H4 (cell line): ENCODE results near the gene UBA6. TPM values are rescaled to one million over a fixed set of nuclear protein-coding genes. Genes with fewer than 3 reads are reported as not detected.
"Not testable (repeated sequence)": the region's sequence is repeated elsewhere in the genome, so short reads cannot be mapped to it uniquely, and the experiment has no call there.

ENCODE experiments used
- DNase-seq: peaks from one replicate; pipeline ENCODE4 v3.0.0-alpha.2; 2015; ENCODE audit warnings: low spot score
- total RNA-seq: library from RNA; depleted of rRNA; stranded (reverse); fragments of >200 nt; shearing (Covaris generic); gene quantifications from 2 replicates; pipeline ENCODE4 v1.2.3, GENCODE V29; 2014

UBA6 gene
- total RNA-seq, 1 experiment from 2014 or later: 123 TPM

DNA sequence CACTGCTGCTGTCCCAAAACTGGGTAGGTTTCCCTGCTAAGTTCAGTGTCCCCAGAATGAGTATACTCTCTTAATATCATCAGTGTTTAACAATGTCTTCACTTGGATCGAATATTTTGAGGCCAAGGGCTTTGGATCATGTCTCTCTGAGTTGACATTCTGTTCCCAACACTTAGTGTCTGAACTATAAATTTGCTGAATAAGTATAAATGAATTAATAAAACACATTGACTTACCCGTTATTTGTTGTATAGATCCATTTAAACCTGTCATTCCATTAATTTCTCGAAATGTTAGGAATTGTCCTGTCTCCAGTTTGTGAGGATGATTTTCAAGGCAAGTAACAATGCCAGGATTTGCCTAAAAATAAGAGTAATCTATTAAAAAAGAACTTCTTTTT, 32.6 kb downstream of the UBA6 start:
- no peak for DNase-seq

GRCh38 chr4:67660418-67660817, 40.5 kb downstream of the UBA6 start:
- no peak for DNase-seq

DNA sequence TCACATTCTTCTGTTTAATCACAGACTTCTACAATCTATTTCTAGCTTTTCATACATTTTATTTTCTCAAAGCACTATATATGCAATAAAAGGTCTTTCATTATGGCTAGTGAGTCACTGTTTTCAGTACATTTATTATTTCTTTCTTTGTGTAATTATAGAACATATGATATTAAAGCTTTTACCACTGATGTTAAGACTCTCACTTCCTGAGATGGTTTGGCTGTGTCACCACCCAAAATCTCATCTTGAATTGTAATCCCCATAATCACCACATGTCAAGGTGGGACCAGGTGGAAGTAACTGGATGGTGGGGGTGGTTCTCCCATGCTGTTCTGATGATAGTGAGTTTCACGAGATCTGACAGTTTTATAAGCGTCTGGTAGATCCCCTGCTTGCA, 41.9 kb downstream of the UBA6 start:
- DNase-seq: no peak

GRCh38 chr4:67658302-67658701, 42.7 kb downstream of the UBA6 start:
- no peak for DNase-seq

GRCh38 chr4:67651536-67651935, 49.4 kb downstream of the UBA6 start:
- DNase-seq: no peak

DNA sequence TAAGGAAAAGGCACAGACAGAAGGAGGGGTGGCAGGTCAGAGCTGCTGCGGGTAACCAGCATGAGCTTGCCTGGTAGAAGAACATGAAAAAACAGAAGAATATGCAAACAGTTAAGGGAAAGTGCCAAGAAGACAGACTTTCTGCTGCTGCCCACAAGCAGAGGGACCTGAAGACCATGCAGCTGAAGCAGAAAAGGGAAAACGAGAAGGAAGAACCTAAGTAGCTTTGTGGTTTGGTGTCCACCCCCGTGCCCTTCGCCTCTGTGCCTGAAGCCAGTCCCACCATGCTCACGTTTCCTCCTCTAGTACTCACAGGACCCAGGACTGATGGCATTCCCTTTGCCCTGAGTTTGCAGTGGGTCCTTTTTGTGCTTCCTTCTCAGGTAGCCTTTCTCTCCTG, 62.8 kb downstream of the UBA6 start:
- no peak for DNase-seq

DNA sequence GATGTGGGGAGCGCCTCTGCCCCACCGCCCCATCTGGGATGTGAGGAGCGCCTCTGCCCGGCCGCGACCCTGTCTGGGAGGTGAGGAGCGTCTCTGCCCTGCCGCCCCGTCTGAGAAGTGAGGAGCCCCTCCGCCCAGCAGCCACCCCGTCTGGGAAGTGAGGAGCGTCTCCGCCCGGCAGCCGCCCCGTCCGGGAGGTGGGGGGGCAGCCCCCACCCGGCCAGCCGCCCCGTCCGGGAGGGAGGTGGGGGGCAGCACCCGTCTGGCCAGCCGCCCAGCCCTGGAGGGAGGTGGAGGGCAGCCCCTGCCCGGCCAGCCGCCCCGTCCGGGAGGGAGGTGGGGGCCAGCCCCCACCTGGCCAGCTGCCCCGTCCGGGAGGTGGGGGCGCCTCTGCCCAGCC, 64.0 kb downstream of the UBA6 start:
- DNase-seq: not testable (repeated sequence)

DNA sequence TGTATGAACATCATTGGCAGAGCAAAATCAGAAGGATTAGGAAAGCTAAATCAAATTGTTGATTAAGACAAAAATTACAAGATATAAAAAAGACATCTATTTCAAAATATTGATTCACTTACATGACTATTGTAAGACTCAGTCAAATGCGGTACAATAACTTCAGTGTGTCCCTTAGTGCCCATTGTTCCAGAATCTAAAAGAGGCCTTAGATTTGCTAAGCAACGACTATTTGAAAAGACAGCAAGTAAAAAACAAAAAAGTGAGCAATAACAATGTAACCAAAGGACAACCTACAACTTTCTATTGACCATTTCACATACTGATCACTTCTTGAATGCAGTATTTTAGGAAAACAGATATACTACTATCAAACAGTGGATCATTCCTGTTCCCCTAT, 65.6 kb downstream of the UBA6 start:
- DNase-seq: no peak

DNA sequence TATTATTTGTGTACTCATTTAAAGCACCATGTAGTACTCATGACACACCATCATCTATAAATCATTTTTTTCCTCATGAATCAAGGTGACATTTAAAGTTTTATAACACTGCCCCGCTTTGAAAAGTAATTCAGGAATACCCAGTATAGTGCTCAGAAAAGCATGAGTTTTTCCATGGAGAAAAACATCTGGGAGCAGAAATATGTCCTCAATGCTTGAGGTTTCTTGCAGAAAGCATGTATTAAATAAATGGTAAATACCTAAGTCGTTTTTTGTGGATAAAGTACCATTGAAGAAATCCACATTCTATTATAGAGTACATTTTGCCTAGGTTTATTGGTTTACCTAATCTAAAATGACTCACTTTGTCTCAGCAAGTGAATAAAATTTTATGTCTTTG, 66.2 kb downstream of the UBA6 start:
- DNase-seq: no peak

- no peak for DNase-seq
Measured at GRCh38 chr4:67632492-67632891, 68.5 kb downstream of the UBA6 start.

DNA sequence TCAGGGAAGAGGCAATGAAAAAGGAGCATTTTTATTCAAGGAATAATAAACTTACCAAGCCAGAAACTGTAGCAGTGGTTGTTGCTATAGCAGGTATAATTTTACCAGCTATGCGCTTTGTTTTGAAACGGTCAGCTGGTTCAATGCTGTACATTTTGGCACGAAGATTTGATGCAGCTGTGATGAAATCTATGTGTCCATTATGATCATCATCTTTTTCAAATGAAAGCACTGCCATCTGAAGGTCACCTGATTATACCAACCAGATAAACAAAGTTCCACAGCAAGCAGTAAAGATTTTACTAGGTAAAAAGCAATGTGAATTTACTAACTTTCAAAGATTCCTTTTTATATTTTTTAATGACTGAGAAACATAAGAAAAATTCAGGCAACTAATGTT, 76.0 kb downstream of the UBA6 start:
- DNase-seq: no peak

DNA sequence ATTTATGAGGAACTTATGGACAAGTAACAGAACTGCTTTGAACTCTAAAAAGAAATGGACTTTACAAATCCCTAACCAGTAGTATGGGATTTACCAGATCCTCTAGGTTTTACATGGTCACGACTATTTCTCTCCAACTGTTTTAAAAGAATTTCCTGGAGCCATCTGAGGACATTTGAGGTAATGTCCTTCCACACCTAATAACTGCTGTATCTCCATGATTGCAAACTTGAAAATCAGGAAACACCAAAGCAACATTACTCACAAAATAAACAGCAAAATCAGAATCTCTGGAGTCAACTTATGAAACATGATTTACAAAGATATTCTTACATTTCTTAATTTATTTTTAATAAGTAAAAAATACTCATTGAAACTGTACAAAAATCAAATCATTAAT, 84.5 kb downstream of the UBA6 start:
- no peak for DNase-seq

DNA sequence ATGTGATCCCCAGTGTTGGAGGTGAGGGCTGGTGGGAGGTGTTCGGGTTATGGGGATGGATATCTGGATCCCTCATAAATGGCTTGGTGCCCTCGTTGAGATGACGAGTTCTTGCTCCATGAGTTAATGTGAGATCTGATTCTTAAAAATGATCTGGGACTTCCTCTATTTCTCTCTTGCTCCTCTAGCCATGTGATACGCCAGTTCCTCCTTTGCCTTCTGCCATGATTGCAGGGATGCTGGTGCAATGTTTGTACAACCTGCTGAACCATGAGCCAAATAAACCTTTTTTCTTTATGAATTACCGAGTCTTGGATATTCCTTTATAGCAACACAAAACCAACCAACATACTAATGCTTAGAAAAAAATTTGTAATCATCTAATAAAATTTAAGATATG, 85.8 kb downstream of the UBA6 start:
- no peak for DNase-seq

GRCh38 chr4:67614186-67614585, 86.8 kb downstream of the UBA6 start:
- no peak for DNase-seq

DNA sequence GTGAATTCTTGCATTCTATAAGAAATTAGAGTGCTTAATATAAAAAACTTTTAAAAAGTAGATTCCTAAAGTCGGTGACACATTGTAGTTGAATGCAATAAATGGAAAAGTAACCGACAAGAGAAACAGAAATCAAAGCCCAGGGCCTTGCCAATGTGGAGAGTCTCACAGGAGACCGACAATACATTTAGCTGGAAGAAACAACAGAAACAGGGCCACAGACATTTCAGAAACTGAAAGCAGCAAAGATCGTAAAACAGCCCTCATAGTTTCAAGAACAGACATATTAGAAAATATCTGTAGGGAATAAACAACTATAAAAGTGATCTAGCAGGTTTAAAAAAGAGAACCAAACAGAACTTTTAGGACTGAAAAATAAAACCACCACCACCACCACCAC, 92.9 kb downstream of the UBA6 start:
- no peak for DNase-seq

DNA sequence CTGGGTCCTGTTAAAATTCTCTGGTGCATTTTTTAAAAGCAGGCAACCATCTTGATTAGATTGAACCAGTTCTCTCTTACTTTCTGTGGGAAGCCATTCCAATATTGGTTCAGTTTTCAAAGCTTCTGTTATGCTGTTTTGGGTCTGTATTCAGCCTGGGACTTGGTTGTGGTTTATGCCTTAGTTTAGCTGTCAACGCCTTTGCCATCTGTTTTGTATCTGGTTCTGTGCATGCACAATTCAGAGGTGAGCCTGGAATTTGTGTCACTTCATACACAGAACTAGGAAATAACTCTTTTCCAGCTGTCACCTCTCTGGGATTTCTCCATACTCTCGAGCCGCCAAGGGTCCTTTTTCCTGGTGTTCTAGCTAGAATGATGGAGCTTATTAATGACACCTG, 96.2 kb downstream of the UBA6 start:
- DNase-seq: no peak

DNA sequence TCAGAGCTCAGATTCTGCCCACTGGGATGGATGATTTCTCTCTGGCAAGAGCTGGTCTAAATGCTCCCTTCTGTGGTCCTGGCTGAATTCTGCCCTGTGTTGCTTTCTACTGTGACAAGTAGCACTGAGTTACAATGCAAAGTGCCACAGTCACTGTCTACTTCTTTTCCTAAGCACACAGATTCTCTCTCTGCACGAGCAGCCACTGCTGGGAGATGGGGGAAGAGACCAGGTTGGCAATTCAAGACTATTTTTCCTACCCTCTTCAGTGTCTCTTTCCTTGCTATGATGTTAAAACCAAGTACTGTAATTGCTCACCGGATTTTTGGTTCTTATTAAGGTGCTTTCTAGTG, 97.0 kb downstream of the UBA6 start:
- no peak for DNase-seq

DNA sequence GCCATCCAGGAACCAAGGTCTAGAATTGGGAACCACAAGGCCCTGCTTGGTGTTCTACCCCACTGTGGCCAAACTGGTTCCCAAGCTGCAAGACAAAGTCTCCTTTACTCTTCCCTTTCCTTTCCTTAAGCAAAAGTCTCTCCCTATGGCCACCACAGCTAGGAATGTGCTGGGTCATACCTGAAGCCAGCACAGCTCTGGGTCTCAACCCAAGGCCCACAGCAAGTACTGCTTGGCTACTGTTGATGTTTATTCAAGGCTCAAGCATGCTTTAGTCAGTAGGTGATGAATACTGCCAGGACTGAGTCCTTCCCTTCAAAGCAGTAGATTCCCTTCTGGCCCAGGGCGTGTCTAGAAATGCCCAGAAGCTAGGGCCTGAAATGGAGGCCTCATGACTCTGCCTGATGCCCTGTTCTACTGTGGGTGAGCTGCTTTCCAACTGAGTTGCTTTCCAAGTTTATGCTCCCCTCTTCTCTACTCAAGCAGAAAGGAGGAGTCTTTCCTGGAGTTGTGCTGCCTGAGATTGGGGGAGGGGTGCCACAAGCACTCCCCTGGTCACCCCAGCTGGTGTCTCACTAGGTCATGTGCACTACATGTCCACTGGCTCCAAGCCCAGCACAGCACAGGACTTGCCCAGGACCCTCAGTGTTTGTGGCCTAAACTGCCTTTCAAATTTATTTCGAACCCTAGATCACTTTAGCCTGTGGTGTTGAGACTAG, 97.5 kb downstream of the UBA6 start:
- DNase-seq: no peak

DNA sequence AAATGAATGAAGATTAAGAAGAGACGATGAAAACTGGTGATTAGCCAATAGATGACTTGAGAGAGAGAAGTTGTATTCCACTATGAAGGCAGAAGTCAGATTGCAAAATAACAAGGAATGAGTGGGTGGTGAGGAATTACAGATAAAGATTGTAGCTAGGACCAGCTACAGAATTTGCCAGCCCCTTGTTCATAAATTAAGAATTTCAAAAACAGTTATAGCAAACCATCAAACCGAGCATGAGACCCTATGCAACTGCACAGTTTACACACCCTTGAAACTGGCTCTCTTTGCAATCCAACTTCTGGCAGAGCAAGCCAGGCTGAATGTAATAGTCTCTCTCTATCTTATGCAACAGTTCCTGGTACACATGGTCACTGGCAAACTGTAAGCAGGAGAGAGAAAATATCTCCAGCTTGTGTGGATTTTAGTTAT, 107.2 kb downstream of the UBA6 start:
- DNase-seq: no peak

GRCh38 chr4:67587156-67587555, 113.8 kb downstream of the UBA6 start:
- DNase-seq: no peak

GRCh38 chr4:67584496-67584895, 116.5 kb downstream of the UBA6 start:
- no peak for DNase-seq

DNA sequence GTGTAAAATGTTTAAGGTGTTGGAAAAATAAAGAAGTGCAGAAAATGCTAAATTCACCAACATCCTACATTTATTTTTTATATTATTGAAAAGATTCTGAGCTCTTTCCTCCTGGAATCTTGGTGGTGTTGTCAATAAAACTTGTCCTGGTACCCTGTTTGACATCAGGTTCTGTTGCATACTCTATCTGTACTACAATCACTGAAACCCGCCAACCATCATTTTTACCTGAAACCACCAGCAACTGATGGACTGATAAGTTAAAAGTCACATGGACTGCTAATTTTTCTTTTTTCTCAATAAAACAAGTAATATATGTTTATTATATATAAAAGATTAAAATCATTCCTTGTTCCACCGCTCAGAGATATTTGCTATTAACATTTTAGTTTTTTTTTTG, 119.0 kb downstream of the UBA6 start:
- DNase-seq: no peak

DNA sequence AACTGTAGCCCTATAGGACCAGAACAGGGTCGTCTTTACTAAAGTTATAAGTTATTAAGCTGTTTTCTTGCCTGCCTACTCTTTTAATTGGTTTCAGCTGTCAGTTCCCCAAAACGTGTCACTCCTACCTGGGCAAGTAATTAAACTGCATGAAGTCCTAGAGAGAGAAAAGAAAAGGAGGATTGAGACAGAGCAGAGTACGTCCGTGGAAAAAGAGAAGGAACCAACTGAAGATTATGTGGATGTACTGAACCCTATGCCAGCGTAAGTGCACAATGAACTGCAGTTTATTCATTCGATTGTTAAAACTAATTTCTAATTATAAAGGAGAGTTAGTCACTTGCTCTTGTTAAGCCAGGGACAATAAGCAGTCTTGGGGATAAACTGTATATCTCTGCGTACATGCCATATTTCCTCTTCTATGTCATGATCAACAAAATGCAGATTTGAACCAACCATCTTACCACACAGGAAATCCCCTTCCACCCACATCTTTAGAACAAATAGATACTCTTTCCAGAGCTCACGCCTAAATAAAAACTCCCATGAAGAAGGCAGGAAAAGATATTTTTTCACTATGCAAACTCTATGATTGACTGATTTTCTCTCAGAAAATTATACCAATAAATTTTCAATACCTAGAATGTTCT, 119.6 kb downstream of the UBA6 start:
- no peak for DNase-seq

GRCh38 chr4:67580577-67580976, 120.4 kb downstream of the UBA6 start:
- DNase-seq: no peak
